H9 (cell line): ENCODE results near the gene TRIM44. TPM values are rescaled to one million over a fixed set of nuclear protein-coding genes. Genes with fewer than 3 reads are reported as not detected.

Source experiments
- DNase-seq: peaks from one replicate; pipeline ENCODE4 v3.0.0-alpha.2; 2017
- H2AFZ ChIP-seq: one replicate; pipeline ENCODE4 v1.6.1; 2013; ENCODE audit warnings: mild to moderate bottlenecking, low read length, control low read depth, moderate library complexity
- H2AK5ac ChIP-seq: 2 replicates; pipeline ENCODE4 v1.6.1; 2013; ENCODE audit warnings: low read length, control low read depth, mixed read lengths; ENCODE audit not compliant: insufficient read length
- H2BK120ac ChIP-seq: one replicate; pipeline ENCODE4 v1.6.1; 2013; ENCODE audit warnings: low read depth, mild to moderate bottlenecking, low read length, control low read depth, inconsistent platforms; ENCODE audit not compliant: poor library complexity, severe bottlenecking
- H2BK12ac ChIP-seq: 2 replicates; pipeline ENCODE4 v1.6.1; 2013; ENCODE audit warnings: low read length, control low read depth, mixed read lengths, low read depth; ENCODE audit not compliant: insufficient read length
- H2BK15ac ChIP-seq: 2 replicates; pipeline ENCODE4 v1.6.1; 2013; ENCODE audit warnings: low read depth, low read length, control low read depth
- H2BK20ac ChIP-seq: one replicate; pipeline ENCODE4 v1.6.1; 2013; ENCODE audit warnings: low read depth, mild to moderate bottlenecking, low read length, control low read depth, inconsistent platforms; ENCODE audit not compliant: poor library complexity, severe bottlenecking
- H2BK5ac ChIP-seq: 2 replicates; pipeline ENCODE4 v1.6.1; 2013; ENCODE audit warnings: low read length, control low read depth, mixed read lengths; ENCODE audit not compliant: insufficient read length
- H3K14ac ChIP-seq: 2 replicates; pipeline ENCODE4 v1.6.1; 2013; ENCODE audit warnings: low read length, control low read depth; ENCODE audit not compliant: insufficient read depth
- H3K18ac ChIP-seq: 2 replicates; pipeline ENCODE4 v1.6.1; 2013; ENCODE audit warnings: low read depth, mild to moderate bottlenecking, mixed read lengths, low read length, control low read depth; ENCODE audit not compliant: insufficient read length
- H3K23ac ChIP-seq: 2 replicates; pipeline ENCODE4 v1.6.1; 2013; ENCODE audit warnings: low read length, control low read depth, mixed read lengths, low read depth; ENCODE audit not compliant: insufficient read length
- H3K23me2 ChIP-seq: 2 replicates; pipeline ENCODE4 v1.6.1; 2013; ENCODE audit warnings: low read depth, mild to moderate bottlenecking, mixed read lengths, low read length, control low read depth; ENCODE audit not compliant: insufficient read length, poor library complexity, severe bottlenecking
- H3K27ac ChIP-seq: 2 replicates; pipeline ENCODE4 v1.5.1; 2013; ENCODE audit warnings: low read length, control low read depth, mixed read lengths, low read depth; ENCODE audit not compliant: insufficient read length
- H3K27me3 ChIP-seq: 2 replicates; pipeline ENCODE4 v1.6.1; 2013; ENCODE audit warnings: low read length, control low read depth, inconsistent platforms; ENCODE audit not compliant: insufficient read depth
- H3K4ac ChIP-seq: 2 replicates; pipeline ENCODE4 v1.6.1; 2013; ENCODE audit warnings: low read depth, mild to moderate bottlenecking, control low read depth, inconsistent platforms, low read length, moderate library complexity
- H3K4me1 ChIP-seq: 2 replicates; pipeline ENCODE4 v1.6.1; 2013; ENCODE audit warnings: low read length, control low read depth, inconsistent platforms; ENCODE audit not compliant: insufficient read depth
- H3K4me2 ChIP-seq: 2 replicates; pipeline ENCODE4 v1.6.1; 2013; ENCODE audit warnings: low read length, control low read depth, mixed read lengths; ENCODE audit not compliant: insufficient read length, insufficient read depth
- H3K56ac ChIP-seq: 2 replicates; pipeline ENCODE4 v1.6.1; 2013; ENCODE audit warnings: low read depth, mild to moderate bottlenecking, mixed read lengths, low read length, control low read depth; ENCODE audit not compliant: insufficient read length
- H3K79me1 ChIP-seq: 2 replicates; pipeline ENCODE4 v1.6.1; 2013; ENCODE audit warnings: low read depth, mild to moderate bottlenecking, moderate library complexity, low read length, control low read depth, inconsistent platforms; ENCODE audit not compliant: insufficient read depth, poor library complexity, severe bottlenecking
- H3K79me2 ChIP-seq: 2 replicates; pipeline ENCODE4 v1.6.1; 2013; ENCODE audit warnings: low read length, control low read depth, inconsistent platforms; ENCODE audit not compliant: insufficient read depth
- H3K9ac ChIP-seq: 2 replicates; pipeline ENCODE4 v1.6.1; 2013; ENCODE audit warnings: low read length, control low read depth, mixed read lengths; ENCODE audit not compliant: insufficient read length; ENCODE audit errors: extremely low read depth
- H3K9me3 ChIP-seq: one replicate; pipeline ENCODE4 v1.6.1; 2013; ENCODE audit warnings: low read depth, low read length, inconsistent platforms; ENCODE audit not compliant: control insufficient read depth
- H3T11ph ChIP-seq: one replicate; pipeline ENCODE4 v1.6.1; 2013; ENCODE audit warnings: mild to moderate bottlenecking, low read length, control low read depth, inconsistent platforms
- H4K20me1 ChIP-seq: one replicate; pipeline ENCODE4 v1.6.1; 2013; ENCODE audit not compliant: control insufficient read depth, insufficient read length, insufficient read depth
- H4K5ac ChIP-seq: 2 replicates; pipeline ENCODE4 v1.6.1; 2013; ENCODE audit warnings: low read depth, mild to moderate bottlenecking, mixed read lengths, low read length, control low read depth; ENCODE audit not compliant: insufficient read length
- H4K8ac ChIP-seq: replicated peaks from 2 replicates; pipeline ENCODE4 v1.6.1; 2013; ENCODE audit warnings: low read length, control low read depth, mixed read lengths, low read depth; ENCODE audit not compliant: insufficient read length
- H4K91ac ChIP-seq: 2 replicates; pipeline ENCODE4 v1.6.1; 2013; ENCODE audit warnings: low read depth, mild to moderate bottlenecking, moderate library complexity, mixed read lengths, low read length, control low read depth; ENCODE audit not compliant: insufficient read length
- H3K27ac Mint-ChIP-seq, 3 experiments: 2 replicates in 2 of 3; 3 replicates in 1 of 3; pipeline ENCODE4 v1.8.0; 2020 to 2021; ENCODE audit warnings: mixed read lengths in 3 of 3, mild to moderate bottlenecking in 1 of 3, moderate library complexity in 1 of 3
- H3K27me3 Mint-ChIP-seq: 2 replicates; pipeline ENCODE4 v1.8.0; 2021; ENCODE audit warnings: low read depth, mild to moderate bottlenecking, moderate library complexity, mixed read lengths
- H3K36me3 Mint-ChIP-seq, 3 experiments: 2 replicates in 2 of 3; 3 replicates in 1 of 3; pipeline ENCODE4 v1.8.0; 2020 to 2021; ENCODE audit warnings: low read depth in 3 of 3, mixed read lengths in 3 of 3; ENCODE audit not compliant: insufficient read depth in 1 of 3
- H3K4me1 Mint-ChIP-seq, 2 experiments: 2 replicates each; pipeline ENCODE4 v1.8.0; 2020; ENCODE audit warnings: mixed read lengths in 2 of 2
- H3K4me3 Mint-ChIP-seq, 2 experiments: 2 replicates in 1 of 2; 3 replicates in 1 of 2; pipeline ENCODE4 v1.8.0; 2020 to 2021; ENCODE audit warnings: mild to moderate bottlenecking in 2 of 2, mixed read lengths in 2 of 2, moderate library complexity in 1 of 2
- H3K9me3 Mint-ChIP-seq, 2 experiments: 2 replicates in 1 of 2; 3 replicates in 1 of 2; pipeline ENCODE4 v1.8.0; 2020; ENCODE audit warnings: mild to moderate bottlenecking in 2 of 2, mixed read lengths in 2 of 2, moderate library complexity in 1 of 2
- WGBS: extraction: QIAGEN DNeasy Blood & Tissue Kit; methylation state at CpG from one replicate; pipeline ENCODE4 v1.1.7; 2013; ENCODE audit warnings: missing lambda C conversion rate, low lambda C conversion rate, mixed read lengths; ENCODE audit not compliant: insufficient read length; ENCODE audit errors: extremely low coverage; 5-methylcytosine and 5-hydroxymethylcytosine counted together
- total RNA-seq: library from RNA; stranded (reverse); gene quantifications from 2 replicates; pipeline ENCODE4 v1.2.1, GENCODE V29; 2021
- TF ChIP-seq, protein P1 (sequence below): fragments of 200-600 bp; sonication (generic); conservative IDR thresholded peaks from 3 replicates; pipeline ENCODE4 v1.8.0; 2021; ENCODE audit warnings: antibody characterized with exemption, mild to moderate bottlenecking

Gene TRIM44
- total RNA-seq, 1 experiment from 2014 or later = 37.7 TPM

DNA sequence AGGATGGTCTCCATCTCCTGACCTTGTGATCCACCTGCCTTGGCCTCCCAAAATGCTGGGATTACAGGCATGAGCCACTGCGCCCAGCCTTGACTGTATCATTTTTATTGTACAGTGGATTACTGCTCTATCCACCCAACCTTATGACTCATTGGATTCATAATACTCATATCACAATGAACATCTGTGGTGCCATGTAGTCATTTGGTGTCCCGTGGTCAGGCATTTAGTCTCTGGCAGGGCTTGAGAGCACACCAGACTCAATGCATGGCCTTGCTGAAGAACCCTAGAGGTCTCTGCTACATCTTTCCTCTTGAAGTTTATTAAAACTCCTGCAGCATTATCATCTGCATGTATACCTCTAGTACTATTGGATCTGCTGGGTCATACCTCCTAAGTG is 183.3 kb downstream of the TRIM44 start:
- H3K27me3 Mint-ChIP-seq = peaks cover 8% of the 10 kb centered on the region
- no peak overlapping the region for H3K4me2 ChIP-seq
- H3K18ac ChIP-seq = no peak overlapping the region
- H3K9ac ChIP-seq = no peak overlapping the region
- H3K23me2 ChIP-seq = no peaks in the 10 kb centered on the region
- peaks cover under 1 to 3% (median under 1%) of the 10 kb centered on the region in 3 experiments; a peak in 2 of 7 replicates for H3K36me3 Mint-ChIP-seq
- H4K8ac ChIP-seq = no peak overlapping the region
- no peak overlapping the region for H2BK12ac ChIP-seq
- no peaks in the 10 kb centered on the region for H4K20me1 ChIP-seq
- no peaks in the 10 kb centered on the region for H3K27me3 ChIP-seq
- DNase-seq = no peak
- no peak overlapping the region for H2BK15ac ChIP-seq
- H3K4me1 Mint-ChIP-seq = peaks cover 0 to 1% of the 10 kb centered on the region in 2 experiments; a peak in 1 of 4 replicates
- no peak overlapping the region for H3K4me3 Mint-ChIP-seq
- H3K79me1 ChIP-seq = no peaks in the 10 kb centered on the region
- H3K9me3 ChIP-seq = no peaks in the 10 kb centered on the region
- TF ChIP-seq, protein P1, sequence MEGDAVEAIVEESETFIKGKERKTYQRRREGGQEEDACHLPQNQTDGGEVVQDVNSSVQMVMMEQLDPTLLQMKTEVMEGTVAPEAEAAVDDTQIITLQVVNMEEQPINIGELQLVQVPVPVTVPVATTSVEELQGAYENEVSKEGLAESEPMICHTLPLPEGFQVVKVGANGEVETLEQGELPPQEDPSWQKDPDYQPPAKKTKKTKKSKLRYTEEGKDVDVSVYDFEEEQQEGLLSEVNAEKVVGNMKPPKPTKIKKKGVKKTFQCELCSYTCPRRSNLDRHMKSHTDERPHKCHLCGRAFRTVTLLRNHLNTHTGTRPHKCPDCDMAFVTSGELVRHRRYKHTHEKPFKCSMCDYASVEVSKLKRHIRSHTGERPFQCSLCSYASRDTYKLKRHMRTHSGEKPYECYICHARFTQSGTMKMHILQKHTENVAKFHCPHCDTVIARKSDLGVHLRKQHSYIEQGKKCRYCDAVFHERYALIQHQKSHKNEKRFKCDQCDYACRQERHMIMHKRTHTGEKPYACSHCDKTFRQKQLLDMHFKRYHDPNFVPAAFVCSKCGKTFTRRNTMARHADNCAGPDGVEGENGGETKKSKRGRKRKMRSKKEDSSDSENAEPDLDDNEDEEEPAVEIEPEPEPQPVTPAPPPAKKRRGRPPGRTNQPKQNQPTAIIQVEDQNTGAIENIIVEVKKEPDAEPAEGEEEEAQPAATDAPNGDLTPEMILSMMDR = no peak
- H3K56ac ChIP-seq = no peak overlapping the region
- no peak overlapping the region for H3K27ac Mint-ChIP-seq
- no peak overlapping the region for H2AK5ac ChIP-seq
- no peak overlapping the region for H2BK20ac ChIP-seq
- H3T11ph ChIP-seq = no peak overlapping the region
- H2AFZ ChIP-seq = no peak overlapping the region
- H4K91ac ChIP-seq = no peak overlapping the region
- H2BK120ac ChIP-seq = no peak overlapping the region
- H3K27ac ChIP-seq = no peak overlapping the region
- no peak overlapping the region for H3K4ac ChIP-seq
- H3K14ac ChIP-seq = no peak overlapping the region
- H3K79me2 ChIP-seq = no peaks in the 10 kb centered on the region
- H3K4me1 ChIP-seq = no peaks in the 10 kb centered on the region
- H4K5ac ChIP-seq = no peak overlapping the region
- no peak overlapping the region for H3K23ac ChIP-seq
- no peak overlapping the region for H2BK5ac ChIP-seq
- peaks cover 3 to 6% of the 10 kb centered on the region in 2 experiments; a peak in 4 of 5 replicates for H3K9me3 Mint-ChIP-seq
- no CpG with 5 or more reads among the region's 2 CpGs for WGBS
